Panc1 (cell line): ENCODE measurements around the gene ADGRV1. TPM values are rescaled to one million over a fixed set of nuclear protein-coding genes. Genes with fewer than 3 reads are reported as not detected.

Experiments
- ATAC-seq: fragments of 200-7000 bp; cut with Tn5 transposase; 2 replicates; pipeline ENCODE4 v1.9.1; 2020; ENCODE audit warnings: mild to moderate bottlenecking, moderate library complexity
- BruUV-seq: library from RNA; stranded (reverse); fragments of 400-500 nt; replicated peaks from 2 replicates; lab custom pipeline; 2021; lab: Mats Ljungman, UMichigan
- CTCF ChIA-PET: fragments of 300-600 bp; sonication (Branson Sonifier 250); formaldehyde crosslinking; loops from one replicate; lab custom pipeline; 2022; ENCODE audit warnings: antibody characterized with exemption; lab: Charles Lee
- POLR2A ChIA-PET: fragments of 300-600 bp; sonication (Branson Sonifier 250); formaldehyde crosslinking; loops from one replicate; lab custom pipeline; 2022; ENCODE audit warnings: antibody characterized with exemption; lab: Charles Lee
- DNase-seq: peaks from one replicate; pipeline ENCODE4 v3.0.0-alpha.2; 2010; ENCODE audit warnings: low read depth, low spot score
- H3K27ac ChIP-seq: 2 replicates; pipeline ENCODE4 v1.5.1; 2011; ENCODE audit warnings: mild to moderate bottlenecking, low read length, inconsistent platforms
- H3K27me3 ChIP-seq: fragments of 200-500 bp; sonication (Bioruptor generic); 2 replicates; pipeline ENCODE4 v1.6.0; 2014; ENCODE audit warnings: low read length, inconsistent platforms; ENCODE audit not compliant: control insufficient read depth, insufficient read depth
- H3K36me3 ChIP-seq: fragments of 200-500 bp; sonication (Bioruptor generic); 2 replicates; pipeline ENCODE4 v1.5.1; 2014; ENCODE audit warnings: inconsistent platforms, mild to moderate bottlenecking, low read length, moderate library complexity; ENCODE audit not compliant: control insufficient read depth, insufficient read depth
- H3K4me1 ChIP-seq: 2 replicates; pipeline ENCODE4 v1.5.1; 2011; ENCODE audit warnings: inconsistent platforms, mild to moderate bottlenecking, low read length, moderate library complexity; ENCODE audit not compliant: control insufficient read depth, insufficient read depth
- H3K4me3 ChIP-seq, 2 experiments: 2 replicates each; pipeline ENCODE4 v1.5.1; 2011 to 2012; ENCODE audit warnings: low read depth in 2 of 2, low read length in 2 of 2, mild to moderate bottlenecking in 2 of 2, inconsistent platforms in 1 of 2, moderate library complexity in 1 of 2
- H3K9me3 ChIP-seq: fragments of 200-500 bp; sonication (Bioruptor generic); 2 replicates; pipeline ENCODE4 v1.5.1; 2014; ENCODE audit warnings: low read depth, mild to moderate bottlenecking, inconsistent platforms, low read length, moderate library complexity; ENCODE audit not compliant: control insufficient read depth, insufficient read depth
- POLR2AphosphoS5 ChIP-seq: IDR thresholded peaks from 2 replicates; pipeline ENCODE4 v1.6.1; 2012; ENCODE audit warnings: mild to moderate bottlenecking, low read depth, low read length, moderate library complexity
- REST ChIP-seq, 2 experiments: IDR thresholded peaks; 2 replicates each; pipeline ENCODE4 v1.6.1; 2011 to 2012; ENCODE audit warnings: low read depth in 2 of 2, control low read depth in 1 of 2, low read length in 1 of 2, mild to moderate bottlenecking in 1 of 2, moderate library complexity in 1 of 2; ENCODE audit not compliant: insufficient read depth in 1 of 2
- SIN3A ChIP-seq: IDR thresholded peaks from 2 replicates; pipeline ENCODE4 v1.6.1; 2012; ENCODE audit warnings: low read depth, mild to moderate bottlenecking, low read length, moderate library complexity, borderline replicate concordance; ENCODE audit not compliant: insufficient read depth
- TCF7L2 ChIP-seq: IDR thresholded peaks from 2 replicates; pipeline ENCODE4 v1.6.1; 2011; ENCODE audit warnings: mild to moderate bottlenecking, low read depth, low read length, inconsistent platforms
- in situ Hi-C: cut with HindIII; loops from 2 replicates; pipeline ENCODE4 v1.10.0; 2016; ENCODE audit warnings: low sequenced_read_pairs, low pct_unique_long_range_greater_than_20kb
- intact Hi-C: fragments of 100-400 bp; cut with micrococcal nuclease; formaldehyde crosslinking; loops from one replicate; pipeline ENCODE4 v1.10.0; 2022; ENCODE audit not compliant: unreplicated experiment
- total RNA-seq: library from RNA; stranded (reverse); gene quantifications from one replicate; pipeline ENCODE4 v1.2.1, GENCODE V29; 2021; ENCODE audit not compliant: unreplicated experiment
- TF ChIP-seq, protein P1 (sequence below): fragments of 450-650 bp; IDR thresholded peaks from 2 replicates; pipeline ENCODE4 v1.5.1; 2017; ENCODE audit warnings: mild to moderate bottlenecking

ADGRV1 gene
- total RNA-seq, 1 experiment from 2014 or later, result 0.49 TPM

GRCh38 chr5:90866915-90867731 is 308.5 kb downstream of the ADGRV1 start:
- Histone ChIP-seq H3K36me3 (no peaks in the 10 kb centered on the region), H3K9me3 (no peaks in the 10 kb centered on the region), H3K4me3 (no peak overlapping the region), H3K27me3 (peaks cover 2% of the 10 kb centered on the region; the same call in 1 of the 2 replicates), H3K4me1 (no peaks in the 10 kb centered on the region), H3K27ac (no peak overlapping the region)
- no TSS peak for BruUV-seq
- TF ChIP-seq, protein P1, sequence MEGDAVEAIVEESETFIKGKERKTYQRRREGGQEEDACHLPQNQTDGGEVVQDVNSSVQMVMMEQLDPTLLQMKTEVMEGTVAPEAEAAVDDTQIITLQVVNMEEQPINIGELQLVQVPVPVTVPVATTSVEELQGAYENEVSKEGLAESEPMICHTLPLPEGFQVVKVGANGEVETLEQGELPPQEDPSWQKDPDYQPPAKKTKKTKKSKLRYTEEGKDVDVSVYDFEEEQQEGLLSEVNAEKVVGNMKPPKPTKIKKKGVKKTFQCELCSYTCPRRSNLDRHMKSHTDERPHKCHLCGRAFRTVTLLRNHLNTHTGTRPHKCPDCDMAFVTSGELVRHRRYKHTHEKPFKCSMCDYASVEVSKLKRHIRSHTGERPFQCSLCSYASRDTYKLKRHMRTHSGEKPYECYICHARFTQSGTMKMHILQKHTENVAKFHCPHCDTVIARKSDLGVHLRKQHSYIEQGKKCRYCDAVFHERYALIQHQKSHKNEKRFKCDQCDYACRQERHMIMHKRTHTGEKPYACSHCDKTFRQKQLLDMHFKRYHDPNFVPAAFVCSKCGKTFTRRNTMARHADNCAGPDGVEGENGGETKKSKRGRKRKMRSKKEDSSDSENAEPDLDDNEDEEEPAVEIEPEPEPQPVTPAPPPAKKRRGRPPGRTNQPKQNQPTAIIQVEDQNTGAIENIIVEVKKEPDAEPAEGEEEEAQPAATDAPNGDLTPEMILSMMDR, result no peak
- TF ChIP-seq POLR2AphosphoS5, result no peak
- no peak for TF ChIP-seq TCF7L2
- TF ChIP-seq REST (IDR thresholded peaks at IDR 0.05; ENCODE audit: insufficient read depth in 1 of 2, low read depth in 2 of 2, low read length in 1 of 2), result no peak
- no peak for TF ChIP-seq SIN3A
- intact Hi-C loops, result loop anchor here (2.0 to 10.0 kb wide), 3 partner anchors 238 to 552 kb away; no protein-coding TSS in a partner anchor
- ChIA-PET CTCF (interaction anchor here (0.5 to 1.2 kb wide), 2 partner anchors 553 to 1536 kb away, joined by 3 to 6 read pairs; no protein-coding TSS in a partner anchor), POLR2A (no interaction called here)
- DNase-seq, result no peak
- in situ Hi-C loops, result no loop called here
- no peak for ATAC-seq

DNA sequence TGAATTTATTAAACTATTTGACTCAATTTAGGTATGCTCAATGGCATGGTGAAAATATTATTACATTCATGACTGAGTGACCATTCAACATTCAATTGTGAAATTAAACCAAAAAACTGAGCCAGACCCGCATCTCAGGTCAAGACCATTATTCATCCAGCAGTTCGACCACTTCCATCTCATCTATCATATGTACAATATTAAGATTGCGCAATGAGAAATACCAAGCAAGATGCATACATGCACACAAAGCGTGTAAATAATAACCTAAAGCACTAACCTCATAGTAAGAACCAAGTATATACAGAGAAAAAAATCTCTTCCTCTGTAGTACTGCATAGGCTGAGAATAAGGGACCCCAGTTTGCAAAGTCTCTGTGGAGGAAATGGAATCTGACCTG is 310.2 kb downstream of the ADGRV1 start:
- Histone ChIP-seq H3K4me3 (no peak overlapping the region), H3K4me1 (no peaks in the 10 kb centered on the region), H3K9me3 (no peaks in the 10 kb centered on the region), H3K27me3 (peaks cover 4% of the 10 kb centered on the region), H3K36me3 (no peaks in the 10 kb centered on the region), H3K27ac (no peak overlapping the region)
- in situ Hi-C loops, result no loop called here
- POLR2A ChIA-PET, result no interaction called here
- TF ChIP-seq, protein P1, result no peak
- TF ChIP-seq SIN3A (no peak), POLR2AphosphoS5 (no peak), REST (IDR thresholded peaks at IDR 0.05; ENCODE audit: insufficient read depth in 1 of 2, low read depth in 2 of 2, low read length in 1 of 2) (no peak), TCF7L2 (no peak)
- DNase-seq (no peak), ATAC-seq (no peak)
- no TSS peak for BruUV-seq
- CTCF ChIA-PET, result no interaction called here
- intact Hi-C loops, result loop anchor here (10.0 kb wide), 1 partner anchor 236 kb away; no protein-coding TSS in a partner anchor
